ENCODE results near the gene INTS4.

Gene INTS4

DNA sequence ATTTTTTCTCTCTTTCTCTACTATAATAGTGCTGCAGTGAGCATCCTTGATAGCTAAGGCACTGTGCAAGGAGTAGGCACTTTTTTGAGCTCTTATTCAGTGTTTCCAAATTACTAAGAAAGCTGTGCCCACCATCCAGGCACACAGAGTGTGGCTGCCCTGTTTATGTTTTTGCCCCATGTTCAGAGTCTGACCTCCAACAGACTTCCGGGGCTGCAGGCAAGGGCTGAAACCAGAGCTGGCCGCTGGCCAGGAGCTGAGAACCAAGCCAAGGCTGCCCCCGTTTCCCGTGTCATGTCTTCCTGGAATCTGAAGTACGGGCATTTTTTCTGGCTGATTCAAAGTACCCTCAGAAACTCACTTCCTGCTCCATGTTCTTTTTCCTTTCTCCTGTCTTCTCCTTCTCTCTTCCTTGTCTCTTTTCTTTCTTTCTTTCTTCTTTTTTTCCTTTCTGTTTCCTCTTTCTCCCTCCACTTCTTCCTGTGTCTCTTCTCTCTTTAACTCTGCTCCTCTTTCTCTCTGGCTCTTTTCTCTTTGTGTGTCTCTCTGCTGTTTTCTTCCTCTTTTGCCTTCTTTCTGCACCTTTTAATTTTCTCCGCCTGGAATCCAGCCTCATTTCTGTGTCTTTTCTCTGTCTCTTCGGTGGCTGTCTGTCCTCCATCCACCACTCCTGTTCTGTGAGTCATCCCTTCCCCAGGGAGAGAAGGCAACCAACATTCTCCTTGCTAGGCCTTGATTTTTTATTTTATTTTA lies 45.6 kb upstream of the INTS4 start:
- ChIA-PET CTCF (no interaction called here), POLR2A (interaction anchor here (0.8 to 1.5 kb wide), 4 partner anchors 9 to 100 kb away, joined by 3 to 9 read pairs (median 3); partner anchors contain the start of gene INTS4)
- TF ChIP-seq ELF4 (IDR thresholded peaks at IDR 0.05) = 0 out of 2 replicates have a peak, but pooled peaks have one; percentile 11
- TF ChIP-seq BHLHE40 (IDR thresholded peaks at IDR 0.05; ENCODE audit: borderline replicate concordance) = no peak
- DNase-seq (ENCODE audit: extremely low spot score) = peak; percentile 53

DNA sequence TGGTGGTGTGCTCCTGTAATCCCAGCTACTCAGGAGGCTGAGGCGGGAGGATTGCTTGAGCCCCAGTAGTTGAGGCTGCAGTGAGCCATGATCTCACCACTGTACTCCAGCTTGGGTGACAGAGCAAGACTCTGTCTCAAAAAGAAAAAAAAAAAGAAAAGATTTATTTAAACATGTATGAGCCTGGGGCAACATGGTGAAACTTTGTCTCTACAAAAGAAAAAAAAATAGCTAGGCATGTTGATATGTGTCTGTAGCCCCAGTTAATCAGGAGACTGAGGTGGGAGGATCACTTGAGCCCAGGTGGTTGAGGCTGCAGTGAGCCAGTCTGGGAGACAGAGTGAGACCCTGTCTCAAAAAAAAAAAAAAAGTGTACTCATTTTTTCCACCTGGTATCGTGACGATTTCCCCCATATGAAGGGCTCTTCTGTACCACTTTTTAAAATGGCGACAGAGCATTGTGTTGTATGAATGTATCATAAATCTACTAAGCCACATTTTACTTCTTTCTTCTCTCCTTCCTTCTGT lies 45.0 kb upstream of the INTS4 start:
- no peak for TF ChIP-seq ARNT (IDR thresholded peaks at IDR 0.05)
- no peak for TF ChIP-seq TARDBP (IDR thresholded peaks at IDR 0.05)
- no peak for DNase-seq (ENCODE audit: extremely low spot score)
- POLR2A ChIA-PET = interaction anchor here (0.8 to 1.3 kb wide), 3 partner anchors 9 to 46 kb away, joined by 3 to 9 read pairs (median 3); partner anchors contain the start of gene INTS4
- CTCF ChIA-PET = no interaction called here

DNA sequence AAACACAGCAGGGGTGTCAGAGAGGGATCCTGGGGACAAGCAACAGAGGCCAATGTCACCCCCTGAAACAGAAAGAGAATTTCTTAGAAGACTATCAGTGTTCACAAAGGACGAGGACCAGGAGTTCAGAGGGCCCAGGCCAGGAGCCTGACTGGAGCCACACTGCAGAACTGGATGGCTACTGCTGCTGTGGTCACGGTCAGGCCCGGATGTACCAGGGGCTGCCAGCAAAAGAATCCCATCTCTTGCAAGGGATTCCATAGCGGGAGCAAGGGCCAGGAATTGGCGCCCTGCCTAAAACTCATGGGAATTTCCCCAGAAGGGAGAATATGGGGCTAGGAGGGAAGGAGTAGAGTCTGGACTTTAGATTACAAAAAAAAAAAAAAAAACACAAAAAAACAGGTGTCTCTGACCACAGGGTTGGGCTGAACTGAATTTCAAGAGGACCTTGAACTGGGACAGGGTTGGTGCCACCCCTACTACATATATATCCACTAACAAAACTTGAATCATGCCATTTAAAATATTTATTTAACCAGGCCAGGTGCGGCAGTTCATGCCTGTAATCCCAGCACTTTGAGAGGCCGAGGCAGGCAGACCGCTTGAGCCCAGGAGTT lies 44.3 kb upstream of the INTS4 start:
- CTCF ChIA-PET = no interaction called here
- TF ChIP-seq FOXK2 (IDR thresholded peaks at IDR 0.05) (no peak), HDGF (IDR thresholded peaks at IDR 0.05; ENCODE audit: borderline replicate concordance) (no peak), SP1 (IDR thresholded peaks at IDR 0.05) (no peak)
- DNase-seq (ENCODE audit: extremely low spot score) = no peak
- POLR2A ChIA-PET = no interaction called here

DNA sequence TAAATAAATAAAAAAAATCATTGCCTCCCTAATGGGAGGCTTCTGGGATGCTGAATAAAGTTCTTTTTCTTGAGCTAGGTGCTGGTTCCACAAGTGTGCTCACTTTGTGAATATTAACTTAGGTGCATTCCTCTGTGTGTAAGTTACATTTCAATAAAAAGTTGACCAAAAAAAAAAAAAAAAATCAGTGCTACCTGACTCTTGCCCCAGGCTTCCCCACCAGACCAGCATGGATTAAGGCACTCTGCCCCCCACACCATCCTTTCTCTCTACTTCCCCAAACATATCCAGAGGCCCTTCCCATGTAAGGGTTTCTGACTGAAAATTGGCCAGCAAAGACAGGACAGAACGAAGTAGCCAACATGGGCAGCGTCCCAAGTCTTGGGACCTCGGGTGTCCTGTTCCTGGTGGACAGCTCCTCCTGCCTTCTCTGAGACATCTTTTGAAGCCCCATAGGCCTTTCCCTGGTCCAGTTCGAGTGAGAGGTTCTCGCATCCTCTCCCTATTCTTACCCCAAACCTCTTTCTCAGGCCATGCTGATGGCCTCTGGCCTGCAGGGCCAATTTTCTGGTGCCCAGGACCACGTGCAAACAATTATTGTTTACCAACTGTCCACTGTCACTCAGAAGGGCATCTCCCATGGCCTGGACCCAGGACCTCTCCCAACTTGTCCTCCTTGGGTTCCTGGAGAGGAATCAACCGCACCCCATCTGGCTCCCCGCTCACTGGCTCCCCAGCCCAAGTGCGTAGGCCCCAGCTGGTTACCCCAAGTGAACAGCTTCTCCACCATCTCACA lies 43.6 kb upstream of the INTS4 start:
- ChIA-PET POLR2A (no interaction called here), CTCF (interaction anchor here (1.0 kb wide), 1 partner anchor 8 kb away, joined by 3 read pairs; no protein-coding TSS in a partner anchor)
- no peak for DNase-seq (ENCODE audit: extremely low spot score)
- TF ChIP-seq ZNF384 (IDR thresholded peaks at IDR 0.05) (no peak), FOXM1 (IDR thresholded peaks at IDR 0.05; ENCODE audit: borderline replicate concordance) (no peak), FOXA1 (IDR thresholded peaks at IDR 0.05) (no peak), TARDBP (IDR thresholded peaks at IDR 0.05) (no peak), NFRKB (IDR thresholded peaks at IDR 0.05) (no peak), BHLHE40 (IDR thresholded peaks at IDR 0.05; ENCODE audit: borderline replicate concordance) (no peak), FOXK2 (IDR thresholded peaks at IDR 0.05) (no peak)
- TF ChIP-seq, protein P1, sequence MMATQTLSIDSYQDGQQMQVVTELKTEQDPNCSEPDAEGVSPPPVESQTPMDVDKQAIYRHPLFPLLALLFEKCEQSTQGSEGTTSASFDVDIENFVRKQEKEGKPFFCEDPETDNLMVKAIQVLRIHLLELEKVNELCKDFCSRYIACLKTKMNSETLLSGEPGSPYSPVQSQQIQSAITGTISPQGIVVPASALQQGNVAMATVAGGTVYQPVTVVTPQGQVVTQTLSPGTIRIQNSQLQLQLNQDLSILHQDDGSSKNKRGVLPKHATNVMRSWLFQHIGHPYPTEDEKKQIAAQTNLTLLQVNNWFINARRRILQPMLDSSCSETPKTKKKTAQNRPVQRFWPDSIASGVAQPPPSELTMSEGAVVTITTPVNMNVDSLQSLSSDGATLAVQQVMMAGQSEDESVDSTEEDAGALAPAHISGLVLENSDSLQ (IDR thresholded peaks at IDR 0.05) = no peak

DNA sequence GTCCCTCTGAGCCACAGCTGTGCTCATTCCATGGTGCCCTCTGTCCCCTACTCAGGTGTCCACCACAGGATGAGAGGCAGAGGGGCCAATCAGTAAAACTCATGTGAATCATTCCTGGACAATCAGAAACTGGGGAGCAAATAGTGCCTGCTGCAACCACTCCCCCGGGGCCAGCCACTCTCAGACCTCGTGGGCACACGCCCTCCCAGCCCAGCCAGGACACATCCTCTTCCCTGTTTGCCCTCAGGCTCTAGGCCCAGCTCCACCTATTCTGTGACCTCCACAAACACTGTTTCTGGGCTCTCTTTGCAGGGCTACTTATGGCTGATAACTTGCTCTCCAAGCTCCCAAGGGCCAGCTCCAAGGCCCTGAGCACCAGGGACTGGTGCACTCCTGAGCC lies 42.6 kb upstream of the INTS4 start:
- ChIA-PET CTCF (interaction anchor here (1.0 to 1.7 kb wide), 2 partner anchors 9 kb away, joined by 3 to 9 read pairs; no protein-coding TSS in a partner anchor), POLR2A (no interaction called here)
- no peak for TF ChIP-seq CTBP1 (IDR thresholded peaks at IDR 0.05; ENCODE audit: borderline replicate concordance)
- TF ChIP-seq FOXK2 (IDR thresholded peaks at IDR 0.05) = no peak
- no peak for TF ChIP-seq ARNT (IDR thresholded peaks at IDR 0.05)
- no peak for TF ChIP-seq LEF1 (IDR thresholded peaks at IDR 0.05; ENCODE audit: borderline replicate concordance)
- no peak for TF ChIP-seq ZNF384 (IDR thresholded peaks at IDR 0.05)
- TF ChIP-seq, protein P1 (IDR thresholded peaks at IDR 0.05) = no peak
- no peak for TF ChIP-seq ELF4 (IDR thresholded peaks at IDR 0.05)
- TF ChIP-seq BHLHE40 (IDR thresholded peaks at IDR 0.05; ENCODE audit: borderline replicate concordance) = no peak
- no peak for DNase-seq (ENCODE audit: extremely low spot score)

DNA sequence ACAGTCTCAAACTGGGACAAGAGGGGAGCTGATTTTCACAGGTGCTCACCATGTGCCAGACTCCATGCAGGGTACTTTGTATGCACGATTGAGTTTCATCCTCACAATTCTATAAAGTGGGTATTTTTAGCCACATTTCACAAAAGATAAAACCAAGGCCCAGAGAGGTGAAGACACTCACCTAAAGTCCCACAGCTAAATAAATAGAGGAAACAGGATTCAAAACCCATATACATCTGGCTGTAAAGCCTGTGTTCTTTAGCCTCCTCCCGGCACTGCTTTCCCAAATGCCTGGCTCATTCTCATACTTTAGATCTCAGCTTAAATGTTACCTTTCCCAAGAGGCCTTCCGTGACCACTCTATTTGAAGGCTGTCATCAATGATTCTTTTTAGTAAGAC lies 41.8 kb upstream of the INTS4 start:
- ChIA-PET POLR2A (no interaction called here), CTCF (interaction anchor here (0.6 to 2.1 kb wide), 3 partner anchors 10 to 241 kb away, joined by 3 to 9 read pairs (median 6); no protein-coding TSS in a partner anchor)
- TF ChIP-seq HDGF (IDR thresholded peaks at IDR 0.05; ENCODE audit: borderline replicate concordance) = no peak
- TF ChIP-seq, protein P1 (IDR thresholded peaks at IDR 0.05) = no peak
- TF ChIP-seq ELF4 (IDR thresholded peaks at IDR 0.05) = no peak
- no peak for TF ChIP-seq ARNT (IDR thresholded peaks at IDR 0.05)
- TF ChIP-seq SUZ12 (IDR thresholded peaks at IDR 0.05) = no peak
- no peak for DNase-seq (ENCODE audit: extremely low spot score)

DNA sequence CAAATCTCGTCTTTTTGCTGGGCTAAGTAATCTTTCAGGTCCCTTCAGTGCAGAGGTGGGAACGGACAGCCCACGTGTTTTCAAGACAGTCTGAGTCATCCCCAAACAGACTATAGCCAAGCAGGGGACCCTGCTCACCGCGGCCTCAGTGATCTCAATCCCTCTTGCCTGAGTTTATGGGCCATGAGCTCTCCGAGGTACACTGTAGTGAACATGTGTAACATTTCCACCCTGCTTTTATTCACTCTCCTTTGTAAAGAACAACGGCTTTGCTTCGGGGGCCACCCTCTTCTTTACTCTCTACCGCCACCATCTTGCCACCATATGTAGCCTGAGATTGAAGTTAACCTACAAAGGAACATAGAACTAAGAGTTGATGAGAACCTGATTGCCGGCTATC lies 40.2 kb upstream of the INTS4 start:
- DNase-seq (ENCODE audit: extremely low spot score) = no peak
- ChIA-PET POLR2A (no interaction called here), CTCF (interaction anchor here (1.2 to 2.1 kb wide), 2 partner anchors 11 to 35 kb away, joined by 6 read pairs; no protein-coding TSS in a partner anchor)
- TF ChIP-seq SP1 (IDR thresholded peaks at IDR 0.05) (no peak), NFRKB (IDR thresholded peaks at IDR 0.05) (no peak), HDGF (IDR thresholded peaks at IDR 0.05; ENCODE audit: borderline replicate concordance) (no peak), FOXA1 (IDR thresholded peaks at IDR 0.05) (no peak), SUZ12 (IDR thresholded peaks at IDR 0.05) (no peak), FOXK2 (IDR thresholded peaks at IDR 0.05) (no peak)
- TF ChIP-seq, protein P1 (IDR thresholded peaks at IDR 0.05) = no peak
